Measurements from ENCODE around the gene TMEM63C. TPM values are rescaled to one million over a fixed set of nuclear protein-coding genes. Genes with fewer than 3 reads are reported as not detected.

TMEM63C gene
- total RNA-seq, 5 donors from 2014 or later (not counting 1 experiment from before 2014, with no cell fraction given): 0.76 to 2.6 (median 1.3) TPM

- 100% methylated on average over 1 of the region's 2 CpGs for WGBS (ENCODE audit: insufficient coverage)
- ChIA-PET POLR2A (no interaction called here), CTCF (no interaction called here)
- H3K4me3 ChIP-seq (ENCODE audit: control insufficient read depth in 1 of 2, extremely low read depth in 1 of 2, low read length in 1 of 2): no peak overlapping the region
- Mint-ChIP-seq H3K9me3 (peaks cover 0 to 15% (median 0%) of the 10 kb centered on the region in 3 donors), H3K27ac (no peak overlapping the region), H3K4me1 (no peaks in the 10 kb centered on the region), H3K4me3 (no peak overlapping the region), H3K27me3 (peaks cover 6 to 11% of the 10 kb centered on the region in 2 donors), H3K36me3 (no peaks in the 10 kb centered on the region)
- no peaks in the 10 kb centered on the region for H3K4me1 ChIP-seq (ENCODE audit: control insufficient read depth in 1 of 2, extremely low read depth in 1 of 2, insufficient read depth in 2 of 2, low read length in 2 of 2)
- no peak overlapping the region for H3K27ac ChIP-seq (ENCODE audit: low read length)
- no peaks in the 10 kb centered on the region for H3K9me3 ChIP-seq
- ATAC-seq (replicated peaks in 1 of 4) (no peak), DNase-seq (no peak)
- no peaks in the 10 kb centered on the region for H3K27me3 ChIP-seq (replicated peaks in 1 of 2; ENCODE audit: control insufficient read depth in 2 of 2, extremely low read depth in 1 of 2, insufficient read depth in 2 of 2, low read length in 1 of 2)
- H3K36me3 ChIP-seq (ENCODE audit: control insufficient read depth in 2 of 2, extremely low read depth in 1 of 2, insufficient read depth in 1 of 2, low read length in 1 of 2): no peaks in the 10 kb centered on the region
Observed at GRCh38 chr14:77230914-77231313, 49.3 kb downstream of the TMEM63C start.

DNA sequence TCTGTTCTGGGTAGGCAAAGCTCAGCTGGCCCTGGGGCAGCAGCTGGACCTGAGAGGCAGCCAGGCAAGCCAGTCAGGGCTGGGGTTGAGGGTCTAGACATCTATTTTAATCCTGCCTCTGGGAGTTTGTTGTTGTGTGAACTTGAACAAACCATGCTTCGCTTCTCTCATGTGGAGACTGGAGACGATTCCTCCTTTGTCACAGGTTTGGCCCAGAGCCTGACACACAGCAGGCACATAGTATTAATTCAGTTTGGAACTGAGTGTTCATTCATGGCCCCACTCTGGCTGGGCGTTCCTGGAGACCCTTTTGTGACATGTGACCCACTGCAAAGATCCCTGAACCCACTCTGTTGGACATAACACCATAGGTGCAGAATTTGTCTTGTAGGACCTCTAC, 50.1 kb downstream of the TMEM63C start:
- Histone ChIP-seq H3K4me3 (ENCODE audit: control insufficient read depth in 1 of 2, extremely low read depth in 1 of 2, low read length in 1 of 2) (no peak overlapping the region), H3K9me3 (no peaks in the 10 kb centered on the region), H3K36me3 (ENCODE audit: control insufficient read depth in 2 of 2, extremely low read depth in 1 of 2, insufficient read depth in 1 of 2, low read length in 1 of 2) (no peaks in the 10 kb centered on the region), H3K27ac (ENCODE audit: low read length) (no peak overlapping the region), H3K4me1 (ENCODE audit: control insufficient read depth in 1 of 2, extremely low read depth in 1 of 2, insufficient read depth in 2 of 2, low read length in 2 of 2) (no peaks in the 10 kb centered on the region), H3K27me3 (replicated peaks in 1 of 2; ENCODE audit: control insufficient read depth in 2 of 2, extremely low read depth in 1 of 2, insufficient read depth in 2 of 2, low read length in 1 of 2) (peaks cover 0 to 2% of the 10 kb centered on the region in 2 experiments)
- ChIA-PET POLR2A (no interaction called here), CTCF (no interaction called here)
- peaks cover 0 to 15% (median 0%) of the 10 kb centered on the region in 3 donors for H3K9me3 Mint-ChIP-seq
- ATAC-seq (replicated peaks in 1 of 4): no peak
- no peak overlapping the region for H3K27ac Mint-ChIP-seq
- H3K36me3 Mint-ChIP-seq: no peaks in the 10 kb centered on the region
- no peak overlapping the region for H3K4me3 Mint-ChIP-seq
- no peaks in the 10 kb centered on the region for H3K4me1 Mint-ChIP-seq
- H3K27me3 Mint-ChIP-seq: peaks cover 0 to 7% of the 10 kb centered on the region in 2 donors
- WGBS (ENCODE audit: insufficient coverage): 67% methylated on average over 2 of the region's 3 CpGs
- DNase-seq: no peak

GRCh38 chr14:77236814-77237213, 55.2 kb downstream of the TMEM63C start:
- DNase-seq (no peak), ATAC-seq (replicated peaks in 1 of 4) (no peak)
- CTCF ChIA-PET: no interaction called here
- H3K36me3 Mint-ChIP-seq: no peaks in the 10 kb centered on the region
- no peaks in the 10 kb centered on the region for H3K36me3 ChIP-seq (ENCODE audit: control insufficient read depth in 2 of 2, extremely low read depth in 1 of 2, insufficient read depth in 1 of 2, low read length in 1 of 2)
- H3K4me3 ChIP-seq (ENCODE audit: control insufficient read depth in 1 of 2, extremely low read depth in 1 of 2, low read length in 1 of 2): no peak overlapping the region
- no peaks in the 10 kb centered on the region for H3K9me3 ChIP-seq
- no peak overlapping the region for H3K27ac Mint-ChIP-seq
- POLR2A ChIA-PET: no interaction called here
- 63% methylated on average over 5 of the region's 7 CpGs for WGBS (ENCODE audit: insufficient coverage)
- H3K27me3 ChIP-seq (replicated peaks in 1 of 2; ENCODE audit: control insufficient read depth in 2 of 2, extremely low read depth in 1 of 2, insufficient read depth in 2 of 2, low read length in 1 of 2): peaks cover 0 to 2% of the 10 kb centered on the region in 2 experiments
- H3K4me1 ChIP-seq (ENCODE audit: control insufficient read depth in 1 of 2, extremely low read depth in 1 of 2, insufficient read depth in 2 of 2, low read length in 2 of 2): no peaks in the 10 kb centered on the region
- no peaks in the 10 kb centered on the region for H3K4me1 Mint-ChIP-seq
- H3K27ac ChIP-seq (ENCODE audit: low read length): no peak overlapping the region
- H3K27me3 Mint-ChIP-seq: no peaks in the 10 kb centered on the region
- no peak overlapping the region for H3K4me3 Mint-ChIP-seq
- peaks cover 0 to under 1% (median 0%) of the 10 kb centered on the region in 3 donors for H3K9me3 Mint-ChIP-seq

- H3K27ac Mint-ChIP-seq: no peak overlapping the region
- Histone ChIP-seq H3K27me3 (replicated peaks in 1 of 2; ENCODE audit: control insufficient read depth in 2 of 2, extremely low read depth in 1 of 2, insufficient read depth in 2 of 2, low read length in 1 of 2) (peaks cover 0 to 13% of the 10 kb centered on the region in 2 experiments), H3K4me3 (ENCODE audit: control insufficient read depth in 1 of 2, extremely low read depth in 1 of 2, low read length in 1 of 2) (no peak overlapping the region), H3K4me1 (ENCODE audit: control insufficient read depth in 1 of 2, extremely low read depth in 1 of 2, insufficient read depth in 2 of 2, low read length in 2 of 2) (no peaks in the 10 kb centered on the region), H3K27ac (ENCODE audit: low read length) (no peak overlapping the region), H3K36me3 (ENCODE audit: control insufficient read depth in 2 of 2, extremely low read depth in 1 of 2, insufficient read depth in 1 of 2, low read length in 1 of 2) (no peaks in the 10 kb centered on the region), H3K9me3 (no peaks in the 10 kb centered on the region)
- H3K27me3 Mint-ChIP-seq: no peaks in the 10 kb centered on the region
- no peaks in the 10 kb centered on the region for H3K9me3 Mint-ChIP-seq
- no peak for DNase-seq
- no peaks in the 10 kb centered on the region for H3K4me1 Mint-ChIP-seq
- ChIA-PET POLR2A (no interaction called here), CTCF (no interaction called here)
- 79% methylated on average over 3 of the region's 3 CpGs for WGBS (ENCODE audit: insufficient coverage)
- no peak for ATAC-seq (replicated peaks in 1 of 4)
- H3K4me3 Mint-ChIP-seq: no peak overlapping the region
- H3K36me3 Mint-ChIP-seq: no peaks in the 10 kb centered on the region
Observed at GRCh38 chr14:77238356-77238755, 56.8 kb downstream of the TMEM63C start.

DNA sequence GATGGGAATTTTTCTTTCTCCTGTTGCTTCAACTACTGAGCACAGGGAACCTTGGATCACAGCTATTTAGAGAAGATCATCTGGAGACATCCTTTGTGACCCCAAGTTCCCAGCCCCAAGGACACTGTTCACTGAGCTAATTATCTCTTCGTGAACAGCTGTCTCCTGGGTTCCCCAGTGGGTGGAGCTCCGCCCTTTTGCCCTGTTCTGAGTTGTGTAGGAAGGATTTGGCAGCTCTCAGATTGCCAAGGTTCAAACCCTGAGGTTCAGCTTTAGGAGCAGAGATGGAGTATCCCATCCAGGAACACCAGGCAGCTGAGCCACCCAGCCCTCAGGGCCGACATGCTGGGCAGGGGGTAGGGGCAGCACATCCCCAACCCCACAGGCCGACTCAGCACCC, 57.4 kb downstream of the TMEM63C start:
- ChIA-PET CTCF (no interaction called here), POLR2A (no interaction called here)
- WGBS (ENCODE audit: insufficient coverage): 65% methylated on average over 4 of the region's 4 CpGs
- Mint-ChIP-seq H3K4me3 (no peak overlapping the region), H3K27me3 (no peaks in the 10 kb centered on the region), H3K9me3 (no peaks in the 10 kb centered on the region), H3K4me1 (no peaks in the 10 kb centered on the region), H3K27ac (no peak overlapping the region), H3K36me3 (no peaks in the 10 kb centered on the region)
- H3K4me3 ChIP-seq (ENCODE audit: control insufficient read depth in 1 of 2, extremely low read depth in 1 of 2, low read length in 1 of 2): no peak overlapping the region
- H3K27ac ChIP-seq (ENCODE audit: low read length): no peak overlapping the region
- ATAC-seq (replicated peaks in 1 of 4) (no peak), DNase-seq (no peak)
- no peaks in the 10 kb centered on the region for H3K36me3 ChIP-seq (ENCODE audit: control insufficient read depth in 2 of 2, extremely low read depth in 1 of 2, insufficient read depth in 1 of 2, low read length in 1 of 2)
- H3K9me3 ChIP-seq: no peaks in the 10 kb centered on the region
- peaks cover 0 to 13% of the 10 kb centered on the region in 2 experiments for H3K27me3 ChIP-seq (replicated peaks in 1 of 2; ENCODE audit: control insufficient read depth in 2 of 2, extremely low read depth in 1 of 2, insufficient read depth in 2 of 2, low read length in 1 of 2)
- H3K4me1 ChIP-seq (ENCODE audit: control insufficient read depth in 1 of 2, extremely low read depth in 1 of 2, insufficient read depth in 2 of 2, low read length in 2 of 2): no peaks in the 10 kb centered on the region

DNA sequence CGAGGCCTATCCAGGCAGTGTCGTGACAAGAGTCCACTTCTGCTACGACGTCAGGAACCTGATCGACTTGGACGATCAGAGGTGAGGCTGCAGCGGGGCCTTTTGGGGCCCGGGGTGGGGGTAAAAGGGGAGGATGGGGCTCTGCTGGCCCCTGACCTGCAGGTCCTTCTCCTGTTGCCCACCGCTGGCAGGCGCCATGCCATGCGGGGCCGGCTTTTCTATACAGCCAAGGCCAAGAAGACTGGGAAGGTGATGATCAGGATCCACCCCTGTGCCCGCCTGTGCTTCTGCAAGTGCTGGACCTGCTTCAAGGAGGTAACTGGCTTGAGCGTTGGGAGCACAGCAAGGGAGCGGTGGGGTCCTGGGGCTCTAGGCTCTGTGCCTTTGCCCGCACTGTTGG, 57.8 kb downstream of the TMEM63C start:
- Mint-ChIP-seq H3K4me3 (no peak overlapping the region), H3K27me3 (peaks cover 0 to 1% of the 10 kb centered on the region in 2 donors), H3K27ac (no peak overlapping the region), H3K9me3 (no peaks in the 10 kb centered on the region), H3K36me3 (no peaks in the 10 kb centered on the region), H3K4me1 (no peaks in the 10 kb centered on the region)
- H3K4me1 ChIP-seq (ENCODE audit: control insufficient read depth in 1 of 2, extremely low read depth in 1 of 2, insufficient read depth in 2 of 2, low read length in 2 of 2): no peaks in the 10 kb centered on the region
- ChIA-PET POLR2A (no interaction called here), CTCF (no interaction called here)
- H3K4me3 ChIP-seq (ENCODE audit: control insufficient read depth in 1 of 2, extremely low read depth in 1 of 2, low read length in 1 of 2): no peak overlapping the region
- H3K9me3 ChIP-seq: no peaks in the 10 kb centered on the region
- 89% methylated on average over 13 of the region's 16 CpGs for WGBS (ENCODE audit: insufficient coverage)
- ATAC-seq (replicated peaks in 1 of 4) (no peak), DNase-seq (no peak)
- H3K27ac ChIP-seq (ENCODE audit: low read length): no peak overlapping the region
- H3K36me3 ChIP-seq (ENCODE audit: control insufficient read depth in 2 of 2, extremely low read depth in 1 of 2, insufficient read depth in 1 of 2, low read length in 1 of 2): no peaks in the 10 kb centered on the region
- peaks cover 0 to 13% of the 10 kb centered on the region in 2 experiments for H3K27me3 ChIP-seq (replicated peaks in 1 of 2; ENCODE audit: control insufficient read depth in 2 of 2, extremely low read depth in 1 of 2, insufficient read depth in 2 of 2, low read length in 1 of 2)

- no peaks in the 10 kb centered on the region for H3K4me1 Mint-ChIP-seq
- H3K27ac ChIP-seq (ENCODE audit: low read length): no peak overlapping the region
- H3K4me1 ChIP-seq (ENCODE audit: control insufficient read depth in 1 of 2, extremely low read depth in 1 of 2, insufficient read depth in 2 of 2, low read length in 2 of 2): no peaks in the 10 kb centered on the region
- ATAC-seq (replicated peaks in 1 of 4) (no peak), DNase-seq (no peak)
- peaks cover 0 to 13% of the 10 kb centered on the region in 2 experiments for H3K27me3 ChIP-seq (replicated peaks in 1 of 2; ENCODE audit: control insufficient read depth in 2 of 2, extremely low read depth in 1 of 2, insufficient read depth in 2 of 2, low read length in 1 of 2)
- no peaks in the 10 kb centered on the region for H3K36me3 ChIP-seq (ENCODE audit: control insufficient read depth in 2 of 2, extremely low read depth in 1 of 2, insufficient read depth in 1 of 2, low read length in 1 of 2)
- no peaks in the 10 kb centered on the region for H3K9me3 ChIP-seq
- H3K9me3 Mint-ChIP-seq: no peaks in the 10 kb centered on the region
- CTCF ChIA-PET: no interaction called here
- H3K27me3 Mint-ChIP-seq: peaks cover 0 to 2% of the 10 kb centered on the region in 2 donors
- no peak overlapping the region for H3K27ac Mint-ChIP-seq
- no peaks in the 10 kb centered on the region for H3K36me3 Mint-ChIP-seq
- no peak overlapping the region for H3K4me3 Mint-ChIP-seq
- 78% methylated on average over 15 of the region's 15 CpGs for WGBS (ENCODE audit: insufficient coverage)
- H3K4me3 ChIP-seq (ENCODE audit: control insufficient read depth in 1 of 2, extremely low read depth in 1 of 2, low read length in 1 of 2): no peak overlapping the region
- POLR2A ChIA-PET: no interaction called here
Observed at GRCh38 chr14:77240336-77240915, 58.8 kb downstream of the TMEM63C start.

All from T-cell (primary cell).